ENCODE results near the gene PNPLA3. TPM values are rescaled to one million over a fixed set of nuclear protein-coding genes. Genes with fewer than 3 reads are reported as not detected.
A peak's percentile ranks its signal among the peaks of the same experiment; 100 is the strongest.
"Not testable (repeated sequence)": the region's sequence is repeated elsewhere in the genome, so short reads cannot be mapped to it uniquely, and the experiment has no call there.

Gene PNPLA3
- total RNA-seq, 2 experiments from 2014 or later, result not detected

DNA sequence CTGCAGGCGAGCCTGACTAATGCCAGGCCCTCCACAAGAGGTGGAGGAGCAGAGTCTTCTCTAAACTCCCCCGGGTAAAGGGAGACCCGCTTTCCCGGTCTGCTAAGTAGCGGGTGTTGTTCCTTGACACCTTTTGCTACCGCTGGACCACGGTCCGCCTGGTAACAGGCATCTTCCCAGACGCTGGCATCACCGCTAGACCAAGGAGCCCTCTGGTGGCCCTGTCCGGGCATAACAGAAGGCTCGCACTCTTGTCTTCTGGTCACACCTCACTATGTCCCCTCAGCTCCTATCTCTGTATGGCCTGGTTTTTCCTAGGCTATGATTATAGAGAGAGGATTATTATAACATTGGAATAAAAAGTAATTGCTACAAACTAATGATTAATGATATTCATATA is 19.2 kb upstream of the PNPLA3 start:
- H3K79me2 ChIP-seq (ENCODE audit: insufficient read depth, low read depth, low read length); POLR2A ChIA-PET; H3K4me3 ChIP-seq (ENCODE audit: low read depth, low read length, poor library complexity, severe bottlenecking); DNase-seq (ENCODE audit: low spot score); H3K9me3 ChIP-seq (ENCODE audit: low read length); H2AFZ ChIP-seq (ENCODE audit: low read length); H3K27ac ChIP-seq (ENCODE audit: low read depth, low read length, poor library complexity, severe bottlenecking); BruUV-seq (replicated peaks); H3K9me2 ChIP-seq (ENCODE audit: insufficient read depth, low read length); H3K36me3 ChIP-seq (ENCODE audit: insufficient read depth, low read length); H3K4me1 ChIP-seq (ENCODE audit: insufficient read depth, low read length, poor library complexity, severe bottlenecking); CTCF ChIA-PET (ENCODE audit: unreplicated experiment); H4K20me1 ChIP-seq (ENCODE audit: insufficient read depth, low read length); H3K4me2 ChIP-seq (ENCODE audit: low read length); intact Hi-C loops (cut with micrococcal nuclease; ENCODE audit: unreplicated experiment): not testable (repeated sequence)
- TF ChIP-seq, protein P1, sequence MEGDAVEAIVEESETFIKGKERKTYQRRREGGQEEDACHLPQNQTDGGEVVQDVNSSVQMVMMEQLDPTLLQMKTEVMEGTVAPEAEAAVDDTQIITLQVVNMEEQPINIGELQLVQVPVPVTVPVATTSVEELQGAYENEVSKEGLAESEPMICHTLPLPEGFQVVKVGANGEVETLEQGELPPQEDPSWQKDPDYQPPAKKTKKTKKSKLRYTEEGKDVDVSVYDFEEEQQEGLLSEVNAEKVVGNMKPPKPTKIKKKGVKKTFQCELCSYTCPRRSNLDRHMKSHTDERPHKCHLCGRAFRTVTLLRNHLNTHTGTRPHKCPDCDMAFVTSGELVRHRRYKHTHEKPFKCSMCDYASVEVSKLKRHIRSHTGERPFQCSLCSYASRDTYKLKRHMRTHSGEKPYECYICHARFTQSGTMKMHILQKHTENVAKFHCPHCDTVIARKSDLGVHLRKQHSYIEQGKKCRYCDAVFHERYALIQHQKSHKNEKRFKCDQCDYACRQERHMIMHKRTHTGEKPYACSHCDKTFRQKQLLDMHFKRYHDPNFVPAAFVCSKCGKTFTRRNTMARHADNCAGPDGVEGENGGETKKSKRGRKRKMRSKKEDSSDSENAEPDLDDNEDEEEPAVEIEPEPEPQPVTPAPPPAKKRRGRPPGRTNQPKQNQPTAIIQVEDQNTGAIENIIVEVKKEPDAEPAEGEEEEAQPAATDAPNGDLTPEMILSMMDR (conservative IDR thresholded peaks at IDR 0.05; ENCODE audit: low read length), result peak; percentile 48

DNA sequence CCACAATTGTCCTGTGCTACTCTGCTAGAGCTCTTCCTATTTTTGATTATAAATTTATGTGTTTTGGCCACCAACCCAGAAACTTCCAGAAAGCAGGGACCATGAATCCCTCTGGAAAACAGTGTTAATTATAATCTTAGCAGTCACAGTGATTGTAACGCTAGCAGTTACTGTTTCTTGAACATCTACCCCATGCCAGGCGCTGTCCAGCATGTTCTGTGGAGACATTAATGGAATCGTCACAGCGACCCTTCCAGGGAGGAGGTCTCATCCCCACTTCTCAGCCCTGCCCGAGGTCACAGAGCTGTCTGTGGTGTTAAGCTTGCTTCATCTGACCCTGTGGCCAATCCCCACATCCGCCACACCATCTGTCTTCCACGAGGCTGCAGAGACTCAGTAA is 17.9 kb upstream of the PNPLA3 start:
- no peak overlapping the region for H3K4me3 ChIP-seq (ENCODE audit: low read depth, low read length, poor library complexity, severe bottlenecking)
- H3K27ac ChIP-seq (ENCODE audit: low read depth, low read length, poor library complexity, severe bottlenecking), result no peak overlapping the region
- no peaks in the 10 kb centered on the region for H3K9me2 ChIP-seq (ENCODE audit: insufficient read depth, low read length)
- H3K4me1 ChIP-seq (ENCODE audit: insufficient read depth, low read length, poor library complexity, severe bottlenecking), result no peaks in the 10 kb centered on the region
- ChIA-PET CTCF (ENCODE audit: unreplicated experiment) (no interaction called here), POLR2A (no interaction called here)
- H3K79me2 ChIP-seq (ENCODE audit: insufficient read depth, low read depth, low read length), result no peaks in the 10 kb centered on the region
- H4K20me1 ChIP-seq (ENCODE audit: insufficient read depth, low read length), result no peaks in the 10 kb centered on the region
- no peak overlapping the region for H3K4me2 ChIP-seq (ENCODE audit: low read length)
- H2AFZ ChIP-seq (ENCODE audit: low read length), result no peak overlapping the region
- no peak for DNase-seq (ENCODE audit: low spot score)
- TF ChIP-seq, protein P1 (conservative IDR thresholded peaks at IDR 0.05; ENCODE audit: low read length), result no peak
- TF ChIP-seq EZH2phosphoT487 (IDR thresholded peaks at IDR 0.05; ENCODE audit: borderline replicate concordance, low read depth, low read length), result no peak
- H3K9me3 ChIP-seq (ENCODE audit: low read length), result no peaks in the 10 kb centered on the region
- intact Hi-C loops (cut with micrococcal nuclease; ENCODE audit: unreplicated experiment), result no loop called here
- H3K36me3 ChIP-seq (ENCODE audit: insufficient read depth, low read length), result no peaks in the 10 kb centered on the region
- no TSS peak for BruUV-seq (replicated peaks)

DNA sequence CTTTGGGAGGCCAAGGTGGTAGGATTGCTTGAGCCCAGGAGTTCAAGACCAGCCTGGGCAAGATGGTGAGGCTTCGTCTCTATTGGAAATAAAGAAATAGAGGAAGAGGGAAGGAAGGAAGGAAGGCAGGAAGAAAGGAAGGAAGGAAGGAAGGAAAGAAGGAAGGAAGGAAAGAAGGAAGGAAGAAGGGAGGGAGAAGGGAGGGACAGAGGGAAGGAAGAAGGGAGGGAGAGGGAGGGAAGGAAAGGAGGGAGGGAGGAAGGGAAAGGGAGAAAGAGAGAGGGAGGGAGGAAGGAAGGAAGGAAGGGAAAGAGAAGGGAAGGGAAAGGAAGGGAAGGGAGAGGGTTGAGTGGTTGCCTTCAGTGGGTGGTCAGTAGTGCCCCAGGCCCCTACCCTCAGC is 13.9 kb upstream of the PNPLA3 start:
- no peaks in the 10 kb centered on the region for H3K9me3 ChIP-seq (ENCODE audit: low read length)
- intact Hi-C loops (cut with micrococcal nuclease; ENCODE audit: unreplicated experiment), result no loop called here
- no peak overlapping the region for H3K4me3 ChIP-seq (ENCODE audit: low read depth, low read length, poor library complexity, severe bottlenecking)
- no peaks in the 10 kb centered on the region for H3K9me2 ChIP-seq (ENCODE audit: insufficient read depth, low read length)
- H3K27ac ChIP-seq (ENCODE audit: low read depth, low read length, poor library complexity, severe bottlenecking), result no peak overlapping the region
- no peaks in the 10 kb centered on the region for H3K36me3 ChIP-seq (ENCODE audit: insufficient read depth, low read length)
- DNase-seq (ENCODE audit: low spot score), result no peak
- H3K4me1 ChIP-seq (ENCODE audit: insufficient read depth, low read length, poor library complexity, severe bottlenecking), result no peaks in the 10 kb centered on the region
- no TSS peak for BruUV-seq (replicated peaks)
- POLR2A ChIA-PET, result no interaction called here
- H4K20me1 ChIP-seq (ENCODE audit: insufficient read depth, low read length), result no peaks in the 10 kb centered on the region
- H3K4me2 ChIP-seq (ENCODE audit: low read length), result no peak overlapping the region
- TF ChIP-seq, protein P1 (conservative IDR thresholded peaks at IDR 0.05; ENCODE audit: low read length), result no peak
- TF ChIP-seq EZH2phosphoT487 (IDR thresholded peaks at IDR 0.05; ENCODE audit: borderline replicate concordance, low read depth, low read length), result no peak
- no peak overlapping the region for H2AFZ ChIP-seq (ENCODE audit: low read length)
- CTCF ChIA-PET (ENCODE audit: unreplicated experiment), result no interaction called here
- H3K79me2 ChIP-seq (ENCODE audit: insufficient read depth, low read depth, low read length), result no peaks in the 10 kb centered on the region

All from OCI-LY7 (cell line).